ENCODE results near the gene PYGM. TPM values are rescaled to one million over a fixed set of nuclear protein-coding genes. Genes with fewer than 3 reads are reported as not detected.

The PYGM gene
- total RNA-seq, 6 experiments from 2014 or later = 0.11 to 0.21 (median 0.13) TPM; not detected in 2

- Mint-ChIP-seq H3K9me3 (no peaks in the 10 kb centered on the region), H3K4me3 (no peak overlapping the region), H3K4me1 (ENCODE audit: low read depth) (no peaks in the 10 kb centered on the region), H3K27me3 (ENCODE audit: insufficient read depth) (peaks cover 49% of the 10 kb centered on the region), H3K36me3 (ENCODE audit: low read depth) (no peaks in the 10 kb centered on the region), H3K27ac (no peak overlapping the region)
- TF ChIP-seq CTCF (IDR thresholded peaks at IDR 0.05) = no peak
- DNase-seq = no peak
These were observed 23.1 kb downstream of the PYGM start for GRCh38 chr11:64736654-64737053.

DNA sequence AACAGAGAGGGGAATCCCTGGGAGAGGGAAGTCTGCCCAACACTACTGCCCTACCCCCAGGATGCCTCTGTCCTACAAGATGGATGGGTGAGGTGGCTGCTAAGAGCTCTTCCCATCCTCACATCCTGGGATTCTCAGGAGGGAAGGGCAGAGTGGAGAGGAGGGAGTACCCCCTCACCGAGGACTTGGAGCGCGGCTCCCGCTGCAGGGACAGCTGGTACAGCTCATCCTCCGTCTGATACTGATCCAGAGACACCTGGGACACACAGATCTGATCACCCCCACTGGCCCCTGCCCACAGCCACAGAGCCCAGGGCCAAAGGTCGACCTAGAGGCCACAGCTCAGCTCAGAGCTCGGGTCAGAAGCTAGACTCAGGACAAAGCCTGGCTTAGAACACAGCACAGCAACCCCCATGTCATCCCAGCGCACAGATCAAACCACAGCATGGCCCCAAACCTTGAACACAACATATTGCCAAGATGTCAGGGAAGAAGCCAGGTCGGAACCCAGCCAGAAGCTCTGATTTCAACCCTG, 24.0 kb downstream of the PYGM start:
- TF ChIP-seq CTCF (IDR thresholded peaks at IDR 0.05) = no peak
- H3K27ac Mint-ChIP-seq = no peak overlapping the region
- H3K27me3 Mint-ChIP-seq (ENCODE audit: insufficient read depth) = peaks cover 49% of the 10 kb centered on the region
- H3K36me3 Mint-ChIP-seq (ENCODE audit: low read depth) = no peaks in the 10 kb centered on the region
- H3K4me1 Mint-ChIP-seq (ENCODE audit: low read depth) = no peaks in the 10 kb centered on the region
- no peak for DNase-seq
- no peaks in the 10 kb centered on the region for H3K9me3 Mint-ChIP-seq
- no peak overlapping the region for H3K4me3 Mint-ChIP-seq

DNA sequence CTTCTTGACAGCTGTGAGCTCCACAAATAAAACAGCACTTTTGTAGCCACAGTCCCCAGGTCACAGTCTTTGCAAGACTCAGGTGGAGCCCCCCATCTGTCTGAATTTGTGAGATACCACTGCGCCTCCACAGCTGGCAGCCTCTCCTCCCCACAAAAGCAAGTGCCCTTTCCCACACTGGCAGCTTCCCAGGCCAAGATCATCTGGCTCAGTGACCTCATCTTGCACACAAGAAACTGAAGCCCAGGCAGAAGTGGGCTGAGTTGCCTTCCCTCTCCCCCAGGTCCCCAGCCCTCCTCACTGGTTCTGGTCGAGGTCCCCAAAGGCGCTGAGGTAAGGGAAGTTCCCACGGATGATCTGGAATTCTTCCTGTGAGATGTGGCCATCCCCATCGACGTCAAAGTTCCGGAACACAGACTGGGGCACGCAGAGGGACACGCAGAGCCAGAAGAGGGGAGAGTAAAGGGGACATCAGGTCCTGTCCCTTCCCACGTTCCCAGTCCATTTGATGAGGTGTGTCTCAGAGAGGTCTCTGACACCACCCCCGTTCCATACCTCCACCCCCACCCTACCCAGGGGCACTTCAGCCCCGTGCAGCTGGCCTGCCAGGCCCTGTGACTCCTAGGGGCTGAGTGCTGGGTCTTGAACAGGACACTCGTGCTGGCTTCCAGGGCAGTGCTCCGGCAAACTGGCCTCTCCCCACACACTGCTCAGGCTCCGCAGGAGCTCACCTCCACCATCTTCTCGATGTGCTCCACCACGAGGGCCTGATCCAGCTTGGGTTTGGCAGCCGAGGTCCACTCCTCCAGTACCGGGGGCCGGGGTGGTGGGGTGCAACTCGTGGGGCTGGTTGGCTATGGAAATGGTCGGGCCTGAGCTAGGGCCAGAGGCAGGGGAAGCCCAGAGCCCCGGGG, 24.7 kb downstream of the PYGM start:
- no peak for TF ChIP-seq CTCF (IDR thresholded peaks at IDR 0.05)
- no peak for DNase-seq
- no peaks in the 10 kb centered on the region for H3K9me3 Mint-ChIP-seq
- no peaks in the 10 kb centered on the region for H3K36me3 Mint-ChIP-seq (ENCODE audit: low read depth)
- no peak overlapping the region for H3K27ac Mint-ChIP-seq
- H3K4me1 Mint-ChIP-seq (ENCODE audit: low read depth) = no peaks in the 10 kb centered on the region
- H3K27me3 Mint-ChIP-seq (ENCODE audit: insufficient read depth) = peaks cover 46% of the 10 kb centered on the region
- H3K4me3 Mint-ChIP-seq = no peak overlapping the region

DNA sequence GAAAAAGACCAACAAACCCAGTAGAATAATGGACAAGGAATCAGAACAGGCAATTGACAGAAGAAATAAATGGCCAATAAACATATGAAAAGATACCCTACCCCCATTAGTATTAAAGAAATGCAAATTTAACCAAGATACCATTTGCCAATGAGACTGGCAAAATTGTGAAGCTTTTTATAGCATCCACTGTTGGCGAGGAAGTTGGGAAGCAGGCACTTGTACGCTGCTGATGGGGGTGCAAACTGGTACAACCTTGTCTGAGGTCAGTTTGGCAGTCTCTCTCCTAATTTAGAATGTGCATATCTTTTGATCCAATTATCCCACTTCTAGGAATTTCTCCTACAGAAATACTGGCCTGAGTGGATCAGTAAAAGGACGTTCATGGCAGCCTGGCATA, 28.2 kb downstream of the PYGM start:
- Mint-ChIP-seq H3K27me3 (ENCODE audit: insufficient read depth) (peaks cover 44% of the 10 kb centered on the region), H3K4me1 (ENCODE audit: low read depth) (no peaks in the 10 kb centered on the region), H3K36me3 (ENCODE audit: low read depth) (no peaks in the 10 kb centered on the region), H3K9me3 (no peaks in the 10 kb centered on the region), H3K4me3 (no peak overlapping the region), H3K27ac (no peak overlapping the region)
- no peak for TF ChIP-seq CTCF (IDR thresholded peaks at IDR 0.05)
- no peak for DNase-seq

GRCh38 chr11:64729851-64730382, 29.9 kb downstream of the PYGM start:
- no peaks in the 10 kb centered on the region for H3K36me3 Mint-ChIP-seq (ENCODE audit: low read depth)
- H3K27ac Mint-ChIP-seq = no peak overlapping the region
- H3K4me1 Mint-ChIP-seq (ENCODE audit: low read depth) = no peaks in the 10 kb centered on the region
- H3K27me3 Mint-ChIP-seq (ENCODE audit: insufficient read depth) = peaks cover 48% of the 10 kb centered on the region
- H3K9me3 Mint-ChIP-seq = no peaks in the 10 kb centered on the region
- no peak for DNase-seq
- H3K4me3 Mint-ChIP-seq = no peak overlapping the region
- no peak for TF ChIP-seq CTCF (IDR thresholded peaks at IDR 0.05)

Measured in HFFc6 (cell line).